CD4-positive, alpha-beta T cell treated with Interleukin-12 subunit alpha and Interleukin-12 subunit beta, for 1 hour (primary cell): ENCODE measurements around the gene CACFD1.

Experiments
- DNase-seq: peaks from one replicate; pipeline ENCODE4 v3.0.0-alpha.2; 2020

CACFD1 gene

GRCh38 chr9:133520121-133520835 is 60.5 kb downstream of the CACFD1 start:
- DNase-seq, result no peak
